ENCODE measurements around the gene PLXNA3.
A peak's percentile ranks its signal among the peaks of the same experiment; 100 is the strongest.

Gene PLXNA3

GRCh38 chrX:154513716-154514115 lies 55.6 kb downstream of the PLXNA3 start:
- Histone ChIP-seq H3K9me2 (replicated peaks; ENCODE audit: insufficient read depth, low read length) (no peaks in the 10 kb centered on the region), H3K27ac (ENCODE audit: low read depth, low read length) (no peak overlapping the region), H2AFZ (ENCODE audit: low read depth, low read length, severe bottlenecking) (no peak overlapping the region), H3F3A (ENCODE audit: insufficient read depth) (no peaks in the 10 kb centered on the region), H3K4me3 (ENCODE audit: insufficient read depth, low read length, poor library complexity, severe bottlenecking) (no peak overlapping the region), H3K36me3 (ENCODE audit: low read length) (no peaks in the 10 kb centered on the region), H3K27me3 (ENCODE audit: low read length) (no peaks in the 10 kb centered on the region), H3K79me2 (ENCODE audit: insufficient read depth, low read length) (no peaks in the 10 kb centered on the region), H4K20me1 (ENCODE audit: low read depth, low read length) (no peaks in the 10 kb centered on the region), H3K4me2 (ENCODE audit: low read depth, low read length, poor library complexity, severe bottlenecking) (no peak overlapping the region), H3K9me3 (ENCODE audit: insufficient read depth, low read length) (no peaks in the 10 kb centered on the region), H3K9ac (ENCODE audit: low read length) (no peak overlapping the region)
- TF ChIP-seq, protein P1, sequence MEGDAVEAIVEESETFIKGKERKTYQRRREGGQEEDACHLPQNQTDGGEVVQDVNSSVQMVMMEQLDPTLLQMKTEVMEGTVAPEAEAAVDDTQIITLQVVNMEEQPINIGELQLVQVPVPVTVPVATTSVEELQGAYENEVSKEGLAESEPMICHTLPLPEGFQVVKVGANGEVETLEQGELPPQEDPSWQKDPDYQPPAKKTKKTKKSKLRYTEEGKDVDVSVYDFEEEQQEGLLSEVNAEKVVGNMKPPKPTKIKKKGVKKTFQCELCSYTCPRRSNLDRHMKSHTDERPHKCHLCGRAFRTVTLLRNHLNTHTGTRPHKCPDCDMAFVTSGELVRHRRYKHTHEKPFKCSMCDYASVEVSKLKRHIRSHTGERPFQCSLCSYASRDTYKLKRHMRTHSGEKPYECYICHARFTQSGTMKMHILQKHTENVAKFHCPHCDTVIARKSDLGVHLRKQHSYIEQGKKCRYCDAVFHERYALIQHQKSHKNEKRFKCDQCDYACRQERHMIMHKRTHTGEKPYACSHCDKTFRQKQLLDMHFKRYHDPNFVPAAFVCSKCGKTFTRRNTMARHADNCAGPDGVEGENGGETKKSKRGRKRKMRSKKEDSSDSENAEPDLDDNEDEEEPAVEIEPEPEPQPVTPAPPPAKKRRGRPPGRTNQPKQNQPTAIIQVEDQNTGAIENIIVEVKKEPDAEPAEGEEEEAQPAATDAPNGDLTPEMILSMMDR (IDR thresholded peaks at IDR 0.05; ENCODE audit: insufficient read depth, low read length, poor library complexity, severe bottlenecking), result no peak
- TF ChIP-seq EZH2phosphoT487 (conservative IDR thresholded peaks at IDR 0.05; ENCODE audit: low read length), result no peak

DNA sequence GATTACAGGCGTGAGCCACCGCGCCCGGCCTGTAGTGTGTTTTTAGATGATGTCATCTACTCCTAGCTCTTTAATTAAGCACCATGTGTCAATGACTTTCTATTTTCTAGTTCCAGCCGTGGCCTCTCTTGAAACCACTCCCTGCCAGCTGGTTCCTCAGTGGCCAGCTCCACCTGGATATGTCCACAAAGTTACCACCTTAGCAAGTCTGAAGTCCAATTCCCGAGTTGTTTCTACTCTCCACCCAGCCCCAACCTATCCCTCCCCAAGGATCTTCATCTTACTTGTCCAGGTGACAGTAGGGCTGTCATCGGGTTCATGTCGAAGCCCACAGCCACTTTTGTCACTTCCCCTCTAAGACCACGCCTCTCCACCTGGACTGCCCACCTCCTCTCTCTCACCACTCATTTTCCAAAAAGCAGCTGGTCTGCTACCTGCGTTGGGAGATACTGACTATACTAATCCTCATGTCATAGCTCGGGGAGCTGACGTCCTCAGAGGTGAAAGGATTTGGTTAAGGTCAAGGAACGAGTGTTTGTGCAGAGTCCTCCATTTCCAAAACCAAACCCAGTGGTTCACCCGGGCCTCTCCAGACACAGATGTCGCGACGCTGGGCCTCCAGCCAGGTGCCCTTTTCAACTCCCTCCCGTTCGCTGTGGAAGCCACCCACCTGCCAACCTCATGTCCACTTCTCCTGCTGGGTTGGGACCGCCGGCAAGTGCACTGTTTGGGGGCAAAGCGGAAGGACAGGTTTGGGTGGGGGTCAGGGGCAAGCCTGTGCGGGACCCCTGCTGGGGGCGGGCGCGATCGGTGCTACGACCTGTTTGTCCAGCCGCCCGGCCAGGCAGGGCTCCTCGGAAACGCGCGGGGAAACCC lies 57.2 kb downstream of the PLXNA3 start:
- Histone ChIP-seq H4K20me1 (ENCODE audit: low read depth, low read length) (no peaks in the 10 kb centered on the region), H3K9me2 (replicated peaks; ENCODE audit: insufficient read depth, low read length) (no peaks in the 10 kb centered on the region), H3K9me3 (ENCODE audit: insufficient read depth, low read length) (no peaks in the 10 kb centered on the region), H3K27ac (ENCODE audit: low read depth, low read length) (peak overlapping the region; percentile 26), H3K4me2 (ENCODE audit: low read depth, low read length, poor library complexity, severe bottlenecking) (peak overlapping the region; percentile 83), H3K4me3 (ENCODE audit: insufficient read depth, low read length, poor library complexity, severe bottlenecking) (peak overlapping the region; percentile 74), H3K27me3 (ENCODE audit: low read length) (no peaks in the 10 kb centered on the region), H3K79me2 (ENCODE audit: insufficient read depth, low read length) (no peaks in the 10 kb centered on the region), H3F3A (ENCODE audit: insufficient read depth) (no peaks in the 10 kb centered on the region), H3K9ac (ENCODE audit: low read length) (peak overlapping the region; percentile 74), H3K36me3 (ENCODE audit: low read length) (no peaks in the 10 kb centered on the region), H2AFZ (ENCODE audit: low read depth, low read length, severe bottlenecking) (peak overlapping the region; percentile 4)
- TF ChIP-seq, protein P1 (IDR thresholded peaks at IDR 0.05; ENCODE audit: insufficient read depth, low read length, poor library complexity, severe bottlenecking), result no peak
- no peak for TF ChIP-seq EZH2phosphoT487 (conservative IDR thresholded peaks at IDR 0.05; ENCODE audit: low read length)

DNA sequence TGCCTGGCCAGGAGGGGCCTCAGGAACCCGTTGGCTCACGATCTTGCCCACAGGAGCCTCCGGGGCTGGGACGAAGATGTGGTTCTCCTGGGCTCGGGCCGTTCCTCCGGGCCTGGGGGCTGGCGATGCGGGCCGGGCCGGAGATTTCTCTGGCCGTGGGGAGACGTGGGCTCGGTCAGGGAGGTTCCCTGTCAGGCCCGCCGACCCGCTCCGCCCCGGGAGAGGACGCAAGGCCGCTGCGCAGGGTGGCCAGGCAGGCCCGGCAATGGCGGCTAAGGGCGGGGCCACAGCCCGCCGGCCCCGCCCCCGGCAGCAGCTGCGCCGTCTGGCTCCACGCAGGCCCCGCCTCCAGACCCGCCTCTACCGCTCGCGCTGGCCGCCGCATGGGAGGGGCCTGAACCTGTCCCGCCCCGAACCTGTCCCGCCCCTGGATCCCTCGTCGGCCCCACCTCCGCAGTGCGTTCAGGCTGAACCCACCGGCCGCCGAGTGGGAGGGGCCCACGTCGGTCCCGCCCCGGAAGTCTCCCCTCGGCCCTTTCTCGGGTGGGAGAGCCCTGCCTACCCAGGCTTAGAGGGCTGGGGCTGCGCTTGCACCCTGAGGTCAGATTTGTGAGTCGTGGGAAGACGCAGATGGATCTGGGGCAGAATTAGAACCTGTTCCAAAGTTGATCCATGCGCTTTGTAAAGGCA lies 58.0 kb downstream of the PLXNA3 start, which contains the start of gene FAM3A:
Gene FAM3A (minus strand): TSS at position 267 of the 690 bp plus-strand sequence. CDS start 460 bp downstream, outside the sequence.
- peak within 1 kb of the TSS; percentile 74 for H3K4me3 ChIP-seq (ENCODE audit: insufficient read depth, low read length, poor library complexity, severe bottlenecking)
- H3K36me3 ChIP-seq (ENCODE audit: low read length), result no peaks in the 10 kb centered on the region
- no peaks in the 10 kb centered on the region for H4K20me1 ChIP-seq (ENCODE audit: low read depth, low read length)
- H3K4me2 ChIP-seq (ENCODE audit: low read depth, low read length, poor library complexity, severe bottlenecking), result peak within 1 kb of the TSS; percentile 83
- H3K9ac ChIP-seq (ENCODE audit: low read length), result peak within 1 kb of the TSS; percentile 74
- peak within 1 kb of the TSS; percentile 26 for H3K27ac ChIP-seq (ENCODE audit: low read depth, low read length)
- peak within 1 kb of the TSS; percentile 8 for H2AFZ ChIP-seq (ENCODE audit: low read depth, low read length, severe bottlenecking)
- no peaks in the 10 kb centered on the region for H3K9me3 ChIP-seq (ENCODE audit: insufficient read depth, low read length)
- H3K79me2 ChIP-seq (ENCODE audit: insufficient read depth, low read length), result no peaks in the 10 kb centered on the region
- TF ChIP-seq, protein P1 (IDR thresholded peaks at IDR 0.05; ENCODE audit: insufficient read depth, low read length, poor library complexity, severe bottlenecking), result no peak
- TF ChIP-seq EZH2phosphoT487 (conservative IDR thresholded peaks at IDR 0.05; ENCODE audit: low read length), result no peak
- no peaks in the 10 kb centered on the region for H3K27me3 ChIP-seq (ENCODE audit: low read length)
- H3K9me2 ChIP-seq (replicated peaks; ENCODE audit: insufficient read depth, low read length), result no peaks in the 10 kb centered on the region
- H3F3A ChIP-seq (ENCODE audit: insufficient read depth), result no peaks in the 10 kb centered on the region
